Peyer's patch (tissue), 4 donors: ENCODE measurements around the gene SMARCD3. TPM values are rescaled to one million over a fixed set of nuclear protein-coding genes. Genes with fewer than 3 reads are reported as not detected.
A peak's percentile ranks its signal among the peaks of the same experiment; 100 is the strongest.

Experiments used
- DNase-seq, 3 donors: peaks; one replicate each; pipeline ENCODE4 v3.0.0-alpha.2; 2017 to 2019
- H3K27ac ChIP-seq, 4 donors: fragments of 200-600 bp; sonication (generic); one replicate each; pipeline ENCODE4 v1.5.1; 2016 to 2019
- H3K27me3 ChIP-seq, 2 donors: fragments of 200-600 bp; sonication (generic); one replicate each; pipeline ENCODE4 v1.5.1; 2019
- H3K36me3 ChIP-seq, 3 donors: fragments of 200-600 bp; sonication (generic); one replicate each; pipeline ENCODE4 v1.5.1; 2016 to 2019
- H3K4me1 ChIP-seq, 4 donors: fragments of 200-600 bp; sonication (generic); one replicate each; pipeline ENCODE4 v1.5.1; 2016 to 2019
- H3K4me3 ChIP-seq, 4 donors: fragments of 200-600 bp; sonication (generic); 1 replicate in 3 of 4; 2 replicates in 1 of 4; pipeline ENCODE4 v1.5.1; 2016 to 2019; ENCODE audit warnings: mild to moderate bottlenecking in 1 of 4
- H3K9me3 ChIP-seq, 4 donors: fragments of 200-600 bp; sonication (generic); one replicate each; pipeline ENCODE4 v1.5.1; 2016 to 2019; ENCODE audit warnings: mild to moderate bottlenecking in 1 of 4
- CTCF ChIP-seq, 6 experiments: fragments of 450-650 bp in 4 of 6; fragments of 200-600 bp in 2 of 6; sonication (generic) in 1 of 6; IDR thresholded peaks; one replicate each; pipeline ENCODE4 v1.5.1; 2017 to 2019; ENCODE audit warnings: antibody characterized with exemption in 6 of 6, mild to moderate bottlenecking in 3 of 6, moderate library complexity in 1 of 6
- POLR2A ChIP-seq, 2 donors: fragments of 450-650 bp; IDR thresholded peaks; one replicate each; pipeline ENCODE4 v1.5.1; 2017; ENCODE audit warnings: antibody characterized with exemption in 2 of 2, mild to moderate bottlenecking in 2 of 2, moderate library complexity in 2 of 2
- total RNA-seq, 4 donors: library from RNA; depleted of rRNA; stranded (reverse); fragments of >200 nt; gene quantifications; one replicate each; pipeline ENCODE4 v1.1.0, GENCODE V29; 2016

The SMARCD3 gene
- total RNA-seq, 4 donors from 2014 or later = 1.2 to 61.1 (median 18.3) TPM

DNA sequence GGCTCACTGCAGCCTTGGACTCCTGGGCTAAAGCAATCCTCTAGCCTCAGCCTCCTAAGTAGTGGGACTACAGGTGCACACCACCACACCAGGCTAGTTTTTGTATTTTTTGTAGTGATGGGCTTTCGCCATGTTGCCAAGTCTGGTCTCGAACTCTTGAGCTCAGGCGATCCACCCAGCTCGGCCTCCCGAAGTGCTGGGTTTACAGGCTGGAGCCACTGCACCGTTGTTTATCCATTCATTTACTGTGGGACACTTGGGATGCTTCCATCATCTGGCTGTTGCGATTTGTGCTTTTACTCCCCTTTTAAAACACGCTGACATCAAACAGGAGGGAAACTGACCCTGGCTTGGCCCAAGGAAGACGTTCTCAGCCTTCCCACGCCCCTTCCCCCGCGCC, 30.5 kb upstream of the SMARCD3 start:
- TF ChIP-seq CTCF (IDR thresholded peaks at IDR 0.05) (no peak), POLR2A (IDR thresholded peaks at IDR 0.05) (no peak)
- no peaks in the 10 kb centered on the region for H3K36me3 ChIP-seq
- H3K9me3 ChIP-seq = no peaks in the 10 kb centered on the region
- no peaks in the 10 kb centered on the region for H3K27me3 ChIP-seq
- H3K4me3 ChIP-seq = no peak overlapping the region
- no peak for DNase-seq
- no peak overlapping the region for H3K27ac ChIP-seq
- H3K4me1 ChIP-seq = peaks cover 0 to 16% (median 0%) of the 10 kb centered on the region in 4 donors

DNA sequence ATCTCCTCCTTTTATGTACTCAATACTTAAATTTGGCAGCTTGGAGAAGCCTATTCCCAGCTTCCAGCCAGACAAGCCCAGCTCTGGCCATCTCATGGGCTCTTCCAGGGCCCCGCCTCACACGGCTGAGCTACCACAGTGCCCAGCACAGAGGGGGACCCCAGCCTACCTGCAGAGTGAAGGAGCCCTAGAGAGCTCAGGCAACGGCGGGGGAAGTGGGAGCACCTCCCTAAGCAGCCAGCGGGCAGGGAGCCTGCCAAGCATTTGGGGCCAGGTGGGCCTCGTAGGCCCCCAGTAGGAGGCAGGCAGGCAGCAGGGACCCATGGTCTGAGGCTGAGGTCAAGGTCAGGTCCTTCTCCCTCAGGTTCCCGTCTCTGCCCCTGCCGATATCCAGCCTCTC, 29.1 kb upstream of the SMARCD3 start:
- no peaks in the 10 kb centered on the region for H3K27me3 ChIP-seq
- H3K36me3 ChIP-seq = no peaks in the 10 kb centered on the region
- no peaks in the 10 kb centered on the region for H3K9me3 ChIP-seq
- H3K4me1 ChIP-seq = peaks cover 0 to 16% (median 0%) of the 10 kb centered on the region in 4 donors
- TF ChIP-seq CTCF (IDR thresholded peaks at IDR 0.05) (no peak), POLR2A (IDR thresholded peaks at IDR 0.05) (no peak)
- peak overlapping the region in 1 of 4 donors; percentile 46 for H3K27ac ChIP-seq
- DNase-seq = no peak
- peak overlapping the region in 2 of 4 donors; percentile 49 to 52 for H3K4me3 ChIP-seq

DNA sequence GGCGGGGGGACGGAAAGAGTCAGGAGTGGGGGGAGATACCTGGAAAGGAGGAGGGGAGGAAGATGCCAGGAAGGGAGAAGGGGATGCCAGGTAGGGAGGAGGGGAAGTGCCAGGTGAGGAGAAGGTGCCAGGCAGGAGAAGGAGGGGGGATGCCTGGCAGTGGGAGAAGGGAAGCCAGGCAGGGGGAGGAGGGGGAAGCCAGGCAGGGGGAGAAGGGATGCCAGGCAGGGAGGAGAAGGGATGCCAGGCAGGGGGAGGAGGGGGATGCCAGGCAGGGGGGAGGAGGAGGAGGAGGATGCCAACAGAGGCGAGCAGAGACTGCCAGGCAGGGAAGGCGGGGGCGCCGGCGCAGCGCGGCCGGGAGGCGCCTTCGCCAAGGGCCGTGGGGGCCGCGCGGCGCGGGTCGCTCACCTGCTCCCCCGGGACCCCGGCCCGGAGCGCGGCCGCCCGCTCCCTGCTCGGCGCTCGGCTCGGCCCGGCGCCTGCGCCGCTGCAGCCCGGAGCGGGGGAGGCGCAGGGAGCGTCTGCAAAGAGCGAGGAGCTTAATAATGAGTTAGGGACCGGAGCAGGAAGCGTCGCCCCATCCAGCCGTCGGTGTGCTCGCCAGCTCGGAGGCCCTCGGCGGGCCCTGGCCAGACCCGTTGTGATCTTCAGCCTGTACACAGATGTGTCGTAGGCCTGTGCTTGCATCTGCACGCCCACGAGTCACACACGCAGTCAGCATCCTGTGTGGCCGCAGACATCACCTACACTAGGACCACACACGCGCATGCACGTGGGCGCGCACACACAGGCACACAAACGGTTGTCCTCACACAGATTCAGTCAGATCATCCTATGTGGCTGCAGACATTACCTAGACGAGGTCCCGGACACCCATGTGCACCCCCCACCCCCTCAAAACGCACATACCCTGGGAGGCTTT, 28.4 kb upstream of the SMARCD3 start:
- TF ChIP-seq CTCF (IDR thresholded peaks at IDR 0.05) (no peak), POLR2A (IDR thresholded peaks at IDR 0.05) (no peak)

GRCh38 chr7:151275813-151276577, 27.5 kb upstream of the SMARCD3 start:
- no peak overlapping the region for H3K27ac ChIP-seq
- no peaks in the 10 kb centered on the region for H3K9me3 ChIP-seq
- no peak for TF ChIP-seq CTCF (IDR thresholded peaks at IDR 0.05)
- no peak for TF ChIP-seq POLR2A (IDR thresholded peaks at IDR 0.05)

More for the DNA sequence above, 28.4 kb upstream of the SMARCD3 start:
- H3K4me3 ChIP-seq = peak overlapping the region; percentile 29 to 52 (median 48)
- H3K27me3 ChIP-seq = no peaks in the 10 kb centered on the region
- peaks cover 0 to 16% (median 0%) of the 10 kb centered on the region in 4 donors for H3K4me1 ChIP-seq
- DNase-seq = peak; percentile 21 to 61 (median 54)
- peak overlapping the region in 2 of 4 donors; percentile 10 to 46 for H3K27ac ChIP-seq
- no peaks in the 10 kb centered on the region for H3K36me3 ChIP-seq
- H3K9me3 ChIP-seq = no peaks in the 10 kb centered on the region

GRCh38 chr7:151274936-151275812, 26.7 kb upstream of the SMARCD3 start:
- Histone ChIP-seq H3K27ac (no peak overlapping the region), H3K4me1 (peaks cover 0 to 16% (median 0%) of the 10 kb centered on the region in 4 donors), H3K4me3 (no peak overlapping the region)

More at GRCh38 chr7:151275813-151276577, 27.5 kb upstream of the SMARCD3 start:
- Histone ChIP-seq H3K4me3 (peak overlapping the region in 3 of 4 donors; percentile 46 to 52 (median 49)), H3K27me3 (no peaks in the 10 kb centered on the region), H3K36me3 (no peaks in the 10 kb centered on the region), H3K4me1 (peaks cover 0 to 16% (median 0%) of the 10 kb centered on the region in 4 donors)
- no peak for DNase-seq

More at GRCh38 chr7:151274936-151275812, 26.7 kb upstream of the SMARCD3 start:
- H3K27me3 ChIP-seq = no peaks in the 10 kb centered on the region
- no peaks in the 10 kb centered on the region for H3K9me3 ChIP-seq
- TF ChIP-seq CTCF (IDR thresholded peaks at IDR 0.05) (no peak), POLR2A (IDR thresholded peaks at IDR 0.05) (no peak)
- DNase-seq = no peak
- no peaks in the 10 kb centered on the region for H3K36me3 ChIP-seq
